GM19240 (cell line): ENCODE measurements around the gene IQCF2.
"Not testable (repeated sequence)": the region's sequence is repeated elsewhere in the genome, so short reads cannot be mapped to it uniquely, and the experiment has no call there.

Source experiments
- DNase-seq: peaks from one replicate; pipeline ENCODE4 v3.0.0; 2011; ENCODE audit warnings: low spot score; ENCODE audit not compliant: insufficient read length

The IQCF2 gene

GRCh38 chr3:51876186-51876585 is 14.8 kb downstream of the IQCF2 start:
- DNase-seq: no peak

- no peak for DNase-seq
Observed at GRCh38 chr3:51879937-51880336, 18.5 kb downstream of the IQCF2 start.

GRCh38 chr3:51886447-51886846 is 25.0 kb downstream of the IQCF2 start:
- DNase-seq: no peak

GRCh38 chr3:51887620-51888019 is 26.2 kb downstream of the IQCF2 start:
- no peak for DNase-seq

- no peak for DNase-seq
Observed at GRCh38 chr3:51888463-51889105, 27.2 kb downstream of the IQCF2 start.

GRCh38 chr3:51891242-51892039 is 30.0 kb downstream of the IQCF2 start:
- no peak for DNase-seq

GRCh38 chr3:51894391-51894790 is 33.0 kb downstream of the IQCF2 start:
- DNase-seq: no peak

GRCh38 chr3:51894939-51895338 is 33.5 kb downstream of the IQCF2 start:
- DNase-seq: no peak

- DNase-seq: no peak
Observed at GRCh38 chr3:51896607-51897305, 35.3 kb downstream of the IQCF2 start.

- no peak for DNase-seq
Observed at GRCh38 chr3:51897391-51897790, 36.0 kb downstream of the IQCF2 start.

GRCh38 chr3:51900043-51900442 is 38.6 kb downstream of the IQCF2 start:
- not testable (repeated sequence) for DNase-seq

- not testable (repeated sequence) for DNase-seq
Observed at GRCh38 chr3:51902361-51902760, 40.9 kb downstream of the IQCF2 start.

- DNase-seq: no peak
Observed at GRCh38 chr3:51904034-51904823, 42.8 kb downstream of the IQCF2 start.

- DNase-seq: no peak
Observed at GRCh38 chr3:51908026-51908425, 46.6 kb downstream of the IQCF2 start.
